Breast epithelium (tissue), 4 donors: Measurements from ENCODE around the gene PLEKHH1. TPM values are rescaled to one million over a fixed set of nuclear protein-coding genes. Genes with fewer than 3 reads are reported as not detected.
"Not testable (repeated sequence)": the region's sequence is repeated elsewhere in the genome, so short reads cannot be mapped to it uniquely, and the experiment has no call there.

Experiments
- DNase-seq, 2 donors: peaks; one replicate each; pipeline ENCODE4 v3.0.0-alpha.2; 2019; ENCODE audit warnings: low spot score in 2 of 2
- H3K27ac ChIP-seq, 2 donors: fragments of 200-600 bp; sonication (generic) in 1 of 2; one replicate each; pipeline ENCODE4 v1.5.1; 2016 to 2019; ENCODE audit warnings: mild to moderate bottlenecking in 1 of 2
- H3K27me3 ChIP-seq, 2 donors: fragments of 200-600 bp; sonication (generic) in 1 of 2; one replicate each; pipeline versions ENCODE4 v1.5.1 to v1.6.0; 2017 to 2019; ENCODE audit warnings: control low read depth in 1 of 2, mild to moderate bottlenecking in 1 of 2
- H3K36me3 ChIP-seq: fragments of 200-600 bp; one replicate; pipeline ENCODE4 v1.5.1; 2019
- H3K4me1 ChIP-seq, 2 donors: fragments of 200-600 bp; sonication (generic); one replicate each; pipeline ENCODE4 v1.5.1; 2016 to 2019; ENCODE audit warnings: control low read depth in 1 of 2
- H3K4me3 ChIP-seq, 3 donors: fragments of 200-600 bp; sonication (generic); 1 replicate in 2 of 3; 2 replicates in 1 of 3; pipeline ENCODE4 v1.5.1; 2016 to 2019; ENCODE audit warnings: mild to moderate bottlenecking in 3 of 3, moderate library complexity in 2 of 3
- H3K9me3 ChIP-seq, 2 donors: fragments of 200-600 bp; sonication (generic) in 1 of 2; one replicate each; pipeline ENCODE4 v1.5.1; 2016 to 2019; ENCODE audit warnings: control low read depth in 1 of 2
- CTCF ChIP-seq, 3 donors: fragments of 450-650 bp; IDR thresholded peaks; one replicate each; pipeline ENCODE4 v1.5.1; 2016 to 2017; ENCODE audit warnings: antibody characterized with exemption in 3 of 3, mild to moderate bottlenecking in 3 of 3, moderate library complexity in 3 of 3
- POLR2A ChIP-seq: fragments of 450-650 bp; IDR thresholded peaks from one replicate; pipeline ENCODE4 v1.6.1; 2016; ENCODE audit warnings: antibody characterized with exemption, mild to moderate bottlenecking, moderate library complexity
- POLR2AphosphoS5 ChIP-seq, 3 donors: sonication (generic); formaldehyde crosslinking; IDR thresholded peaks; one replicate each; pipeline ENCODE4 v1.6.1; 2017; ENCODE audit warnings: antibody characterized with exemption in 3 of 3
- intact Hi-C: fragments of 100-400 bp; cut with DNase I; formaldehyde crosslinking; loops from one replicate; pipeline ENCODE4 v1.15.1; 2023; ENCODE audit warnings: low total_unique reads
- total RNA-seq, 3 donors: library from RNA; depleted of rRNA; stranded (reverse); fragments of >200 nt; gene quantifications; one replicate each; pipeline ENCODE4 v1.1.0, GENCODE V29; 2016

PLEKHH1 gene
- total RNA-seq, 3 donors from 2014 or later, result 2.9 to 18.9 (median 14.7) TPM

- no peaks in the 10 kb centered on the region for H3K9me3 ChIP-seq
- peaks cover 6% of the 10 kb centered on the region for H3K36me3 ChIP-seq
- H3K4me3 ChIP-seq, result no peak overlapping the region
- no peak overlapping the region for H3K27ac ChIP-seq
- H3K27me3 ChIP-seq, result no peaks in the 10 kb centered on the region
- H3K4me1 ChIP-seq, result no peaks in the 10 kb centered on the region
- intact Hi-C loops, result no loop called here
- no peak for TF ChIP-seq POLR2A
- TF ChIP-seq POLR2AphosphoS5 (IDR thresholded peaks at IDR 0.05), result no peak
- no peak for TF ChIP-seq CTCF (IDR thresholded peaks at IDR 0.05)
- DNase-seq, result no peak
Measured at GRCh38 chr14:67586369-67586768, 53.3 kb downstream of the PLEKHH1 start.

- Histone ChIP-seq H3K4me1 (no peaks in the 10 kb centered on the region), H3K27me3 (no peaks in the 10 kb centered on the region), H3K9me3 (no peaks in the 10 kb centered on the region), H3K4me3 (no peak overlapping the region), H3K27ac (no peak overlapping the region), H3K36me3 (peaks cover 6% of the 10 kb centered on the region)
- no peak for TF ChIP-seq CTCF (IDR thresholded peaks at IDR 0.05)
- no peak for TF ChIP-seq POLR2A
- no peak for TF ChIP-seq POLR2AphosphoS5 (IDR thresholded peaks at IDR 0.05)
- intact Hi-C loops, result no loop called here
- DNase-seq, result no peak
Measured at GRCh38 chr14:67589204-67589770, 56.2 kb downstream of the PLEKHH1 start.

GRCh38 chr14:67593650-67594049 lies 60.6 kb downstream of the PLEKHH1 start:
- H3K4me1 ChIP-seq, H3K27me3 ChIP-seq, DNase-seq, H3K36me3 ChIP-seq, H3K9me3 ChIP-seq, H3K27ac ChIP-seq, H3K4me3 ChIP-seq, intact Hi-C loops: not testable (repeated sequence)

- intact Hi-C loops, result no loop called here
- TF ChIP-seq POLR2A (no peak), CTCF (IDR thresholded peaks at IDR 0.05) (no peak), POLR2AphosphoS5 (IDR thresholded peaks at IDR 0.05) (no peak)
- no peak overlapping the region for H3K27ac ChIP-seq
- no peaks in the 10 kb centered on the region for H3K9me3 ChIP-seq
- no peak for DNase-seq
- H3K27me3 ChIP-seq, result no peaks in the 10 kb centered on the region
- H3K4me3 ChIP-seq, result no peak overlapping the region
- no peaks in the 10 kb centered on the region for H3K4me1 ChIP-seq
- H3K36me3 ChIP-seq, result no peaks in the 10 kb centered on the region
Measured at GRCh38 chr14:67595392-67595791, 62.3 kb downstream of the PLEKHH1 start.

- TF ChIP-seq POLR2A, result peak; percentile 69
- peak; percentile 59 to 66 (median 59) for TF ChIP-seq CTCF (IDR thresholded peaks at IDR 0.05)
- peak; percentile 63 to 91 (median 72) for TF ChIP-seq POLR2AphosphoS5 (IDR thresholded peaks at IDR 0.05)
- H3K4me1 ChIP-seq, result no peaks in the 10 kb centered on the region
- peak within 1 kb of the TSS; percentile 91 to 97 for H3K27ac ChIP-seq
- DNase-seq, result peak; percentile 75 to 84
- H3K36me3 ChIP-seq, result no peaks in the 10 kb centered on the region
- no peaks in the 10 kb centered on the region for H3K9me3 ChIP-seq
- intact Hi-C loops, result no loop called here
- H3K4me3 ChIP-seq, result peak within 1 kb of the TSS; percentile 71 to 96 (median 94)
- no peaks in the 10 kb centered on the region for H3K27me3 ChIP-seq
Measured at GRCh38 chr14:67599698-67600561, 66.8 kb downstream of the PLEKHH1 start, which contains the start of gene PIGH. Gene PIGH, minus strand, starts transcription at chr14:67600268. Its CDS starts 65 bp downstream, at chr14:67600203.

- Histone ChIP-seq H3K27ac (peak overlapping the region; percentile 91 to 97), H3K4me3 (peak overlapping the region; percentile 71 to 96 (median 94))
- DNase-seq, H3K4me1 ChIP-seq, H3K9me3 ChIP-seq, H3K36me3 ChIP-seq, H3K27me3 ChIP-seq, intact Hi-C loops: not testable (repeated sequence)
Measured at GRCh38 chr14:67600562-67600974, 67.5 kb downstream of the PLEKHH1 start.
